GM18517 (cell line): Measurements from ENCODE around the gene ERGIC1.
"Not testable (repeated sequence)": the region's sequence is repeated elsewhere in the genome, so short reads cannot be mapped to it uniquely, and the experiment has no call there.

ENCODE experiments used
- ATAC-seq: cut with Tn5 transposase; IDR thresholded peaks from one replicate; pipeline ENCODE4 v1.9.1; 2021; ENCODE audit warnings: mild to moderate bottlenecking, moderate library complexity; ENCODE audit not compliant: unreplicated experiment

Gene ERGIC1

GRCh38 chr5:172846249-172846648, 12.2 kb downstream of the ERGIC1 start:
- ATAC-seq, result no peak

GRCh38 chr5:172846677-172847076, 12.6 kb downstream of the ERGIC1 start:
- ATAC-seq, result no peak

GRCh38 chr5:172847584-172847983, 13.5 kb downstream of the ERGIC1 start:
- not testable (repeated sequence) for ATAC-seq

- no peak for ATAC-seq
Measured at GRCh38 chr5:172848419-172848818, 14.4 kb downstream of the ERGIC1 start.

GRCh38 chr5:172849606-172850453, 15.8 kb downstream of the ERGIC1 start:
- ATAC-seq, result no peak

- no peak for ATAC-seq
Measured at GRCh38 chr5:172850454-172850797, 16.4 kb downstream of the ERGIC1 start.

GRCh38 chr5:172851254-172851653, 17.2 kb downstream of the ERGIC1 start:
- not testable (repeated sequence) for ATAC-seq

GRCh38 chr5:172852490-172853354, 18.7 kb downstream of the ERGIC1 start:
- ATAC-seq, result no peak

- no peak for ATAC-seq
Measured at GRCh38 chr5:172853355-172853975, 19.4 kb downstream of the ERGIC1 start.

- no peak for ATAC-seq
Measured at GRCh38 chr5:172854451-172854871, 20.4 kb downstream of the ERGIC1 start.

GRCh38 chr5:172854971-172855370, 20.9 kb downstream of the ERGIC1 start:
- ATAC-seq, result no peak

GRCh38 chr5:172855597-172856292, 21.7 kb downstream of the ERGIC1 start:
- no peak for ATAC-seq

- ATAC-seq, result no peak
Measured at GRCh38 chr5:172856336-172856735, 22.3 kb downstream of the ERGIC1 start.

GRCh38 chr5:172857982-172858381, 23.9 kb downstream of the ERGIC1 start:
- no peak for ATAC-seq

GRCh38 chr5:172858511-172858989, 24.5 kb downstream of the ERGIC1 start:
- ATAC-seq, result no peak

GRCh38 chr5:172858990-172859811, 25.1 kb downstream of the ERGIC1 start:
- no peak for ATAC-seq

GRCh38 chr5:172859966-172860365, 25.9 kb downstream of the ERGIC1 start:
- no peak for ATAC-seq

- ATAC-seq, result no peak
Measured at GRCh38 chr5:172860520-172861443, 26.7 kb downstream of the ERGIC1 start.

- ATAC-seq, result no peak
Measured at GRCh38 chr5:172861461-172861860, 27.4 kb downstream of the ERGIC1 start.
